HFFc6 (cell line): ENCODE results near the gene CACNA1F. TPM values are rescaled to one million over a fixed set of nuclear protein-coding genes. Genes with fewer than 3 reads are reported as not detected.
A peak's percentile ranks its signal among the peaks of the same experiment; 100 is the strongest.

Experiments used
- DNase-seq: peaks from one replicate; pipeline ENCODE4 v3.0.0-alpha.2; 2018
- H3K27ac Mint-ChIP-seq: 2 replicates; pipeline ENCODE4 v1.8.0; 2020; ENCODE audit warnings: mild to moderate bottlenecking, mixed read lengths
- H3K27me3 Mint-ChIP-seq: 2 replicates; pipeline ENCODE4 v1.8.0; 2021; ENCODE audit warnings: mild to moderate bottlenecking, moderate library complexity, mixed read lengths; ENCODE audit not compliant: insufficient read depth
- H3K36me3 Mint-ChIP-seq: 2 replicates; pipeline ENCODE4 v1.8.0; 2021; ENCODE audit warnings: low read depth, mixed read lengths
- H3K4me1 Mint-ChIP-seq: 2 replicates; pipeline ENCODE4 v1.8.0; 2020; ENCODE audit warnings: low read depth, mixed read lengths
- H3K4me3 Mint-ChIP-seq: 2 replicates; pipeline ENCODE4 v1.8.0; 2020; ENCODE audit warnings: mild to moderate bottlenecking, moderate library complexity, mixed read lengths
- H3K9me3 Mint-ChIP-seq: 2 replicates; pipeline ENCODE4 v1.8.0; 2020; ENCODE audit warnings: mild to moderate bottlenecking, mixed read lengths
- total RNA-seq, 6 experiments: library from RNA; stranded (reverse); fragmentation: NEBNext Ultra II Directional; extraction: Animal tissue kit (Norgen Biotek cat#: 25700); gene quantifications; 2 replicates in 1 of 6; 3 replicates in 5 of 6; pipeline ENCODE4 v1.2.3, GENCODE V29; 2021
- TF ChIP-seq, protein P1 (sequence below): fragments of 200-600 bp; sonication (generic); IDR thresholded peaks from 2 replicates; pipeline ENCODE4 v1.5.0; 2021; ENCODE audit warnings: antibody characterized with exemption, mild to moderate bottlenecking

Gene CACNA1F
- total RNA-seq, 6 experiments from 2014 or later: not detected

GRCh38 chrX:49186125-49187027 lies 46.8 kb downstream of the CACNA1F start, which contains the start of gene PRICKLE3:
PRICKLE3 (minus strand) TSS chrX:49186373; CDS start chrX:49186297, 76 bp downstream.
- Mint-ChIP-seq H3K27me3 (no peaks in the 10 kb centered on the region; the same call in 1 of the 2 replicates), H3K4me3 (peak within 1 kb of the TSS; percentile 73), H3K9me3 (no peaks in the 10 kb centered on the region), H3K4me1 (peaks cover 11% of the 10 kb centered on the region), H3K36me3 (peaks cover 7% of the 10 kb centered on the region), H3K27ac (peak within 1 kb of the TSS; percentile 61)
- DNase-seq: peak; percentile 31
- TF ChIP-seq, protein P1, sequence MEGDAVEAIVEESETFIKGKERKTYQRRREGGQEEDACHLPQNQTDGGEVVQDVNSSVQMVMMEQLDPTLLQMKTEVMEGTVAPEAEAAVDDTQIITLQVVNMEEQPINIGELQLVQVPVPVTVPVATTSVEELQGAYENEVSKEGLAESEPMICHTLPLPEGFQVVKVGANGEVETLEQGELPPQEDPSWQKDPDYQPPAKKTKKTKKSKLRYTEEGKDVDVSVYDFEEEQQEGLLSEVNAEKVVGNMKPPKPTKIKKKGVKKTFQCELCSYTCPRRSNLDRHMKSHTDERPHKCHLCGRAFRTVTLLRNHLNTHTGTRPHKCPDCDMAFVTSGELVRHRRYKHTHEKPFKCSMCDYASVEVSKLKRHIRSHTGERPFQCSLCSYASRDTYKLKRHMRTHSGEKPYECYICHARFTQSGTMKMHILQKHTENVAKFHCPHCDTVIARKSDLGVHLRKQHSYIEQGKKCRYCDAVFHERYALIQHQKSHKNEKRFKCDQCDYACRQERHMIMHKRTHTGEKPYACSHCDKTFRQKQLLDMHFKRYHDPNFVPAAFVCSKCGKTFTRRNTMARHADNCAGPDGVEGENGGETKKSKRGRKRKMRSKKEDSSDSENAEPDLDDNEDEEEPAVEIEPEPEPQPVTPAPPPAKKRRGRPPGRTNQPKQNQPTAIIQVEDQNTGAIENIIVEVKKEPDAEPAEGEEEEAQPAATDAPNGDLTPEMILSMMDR: peak; percentile 62

DNA sequence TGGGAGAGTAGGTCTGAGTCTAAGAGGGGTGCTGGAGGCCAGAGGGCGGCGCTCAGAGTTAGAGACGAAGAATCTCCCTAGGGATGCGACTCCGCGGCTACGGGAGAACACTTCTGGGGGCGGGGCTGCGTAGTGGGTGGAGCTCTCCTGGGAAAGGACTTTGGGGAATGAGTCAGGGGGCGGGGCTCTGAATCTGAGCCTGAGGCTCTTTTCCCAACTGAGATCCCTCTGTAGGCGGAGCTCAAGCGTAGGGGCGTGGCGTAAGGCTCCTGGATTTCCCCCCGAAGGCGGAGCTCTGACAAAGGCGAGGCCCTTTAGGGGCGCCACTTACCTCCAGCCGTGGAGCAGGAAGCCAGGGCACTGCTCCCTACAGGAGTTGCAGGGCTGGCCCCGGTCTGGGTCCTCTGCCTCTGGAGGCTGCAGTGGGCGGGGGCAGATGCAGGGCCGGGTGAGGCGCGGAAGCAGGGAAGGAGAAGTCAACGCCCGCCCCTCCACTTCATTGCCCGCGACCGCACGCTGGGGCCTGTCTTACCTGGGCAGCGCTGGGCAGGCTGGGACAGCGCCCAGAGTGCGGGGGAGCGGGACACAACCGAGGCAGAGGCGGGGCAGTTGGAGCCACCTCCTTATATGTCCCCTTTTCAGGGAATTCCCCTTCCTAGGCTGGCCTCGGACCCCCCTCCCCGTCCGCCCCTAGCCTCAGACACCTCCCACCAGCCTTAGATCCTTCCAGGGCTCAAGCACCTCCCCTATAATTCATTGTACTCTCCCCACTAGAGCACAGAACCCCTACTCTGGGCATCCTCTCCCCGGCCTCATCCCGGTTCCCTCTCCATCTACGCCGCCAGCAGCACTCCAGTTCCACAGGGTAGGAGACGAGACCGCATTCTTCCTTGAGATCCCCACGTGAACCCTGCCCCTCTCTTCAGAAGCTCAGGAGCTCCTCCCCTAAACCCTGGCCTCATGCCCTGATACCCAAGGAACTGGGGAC lies 48.6 kb downstream of the CACNA1F start:
- peak; percentile 57 for DNase-seq
- H3K36me3 Mint-ChIP-seq: peaks cover 12% of the 10 kb centered on the region
- TF ChIP-seq, protein P1: no peak
- H3K9me3 Mint-ChIP-seq: no peaks in the 10 kb centered on the region
- H3K4me1 Mint-ChIP-seq: peaks cover 7% of the 10 kb centered on the region
- H3K27ac Mint-ChIP-seq: peak overlapping the region; percentile 62
- peak overlapping the region; percentile 73 for H3K4me3 Mint-ChIP-seq
- no peaks in the 10 kb centered on the region; the same call in 1 of the 2 replicates for H3K27me3 Mint-ChIP-seq

DNA sequence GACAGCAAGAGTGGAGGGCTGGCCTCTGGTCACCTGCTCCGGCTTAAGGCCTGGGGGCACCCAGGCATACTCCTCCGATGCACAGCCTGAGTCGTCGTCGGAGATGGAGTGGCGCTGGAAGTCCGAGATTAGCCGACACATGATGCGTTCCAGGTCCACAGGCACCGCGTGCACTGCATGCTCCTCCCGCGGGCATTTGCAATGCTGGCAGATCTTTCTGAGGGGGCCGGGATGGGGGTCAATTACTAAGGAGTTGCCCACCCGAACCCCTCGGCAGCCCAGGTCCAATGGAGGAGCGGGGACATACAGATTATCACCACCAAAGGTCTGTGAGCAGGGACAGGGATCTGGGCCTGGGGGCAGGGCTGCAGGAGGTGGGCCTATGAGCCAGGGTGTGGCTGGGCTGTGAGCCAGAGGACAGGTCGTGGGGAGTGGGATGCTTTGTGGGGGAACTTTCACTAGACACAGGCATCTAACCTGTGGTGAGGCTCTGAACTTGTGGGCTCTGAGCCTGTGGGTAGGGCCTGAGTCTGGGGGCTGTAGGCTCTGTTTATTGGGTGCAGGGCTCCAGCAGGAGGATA lies 49.3 kb downstream of the CACNA1F start:
- Mint-ChIP-seq H3K9me3 (no peaks in the 10 kb centered on the region), H3K36me3 (peaks cover 18% of the 10 kb centered on the region), H3K27me3 (no peaks in the 10 kb centered on the region; the same call in 1 of the 2 replicates)

GRCh38 chrX:49179358-49179757 lies 53.8 kb downstream of the CACNA1F start:
- Mint-ChIP-seq H3K9me3 (no peaks in the 10 kb centered on the region), H3K27me3 (no peaks in the 10 kb centered on the region), H3K36me3 (peaks cover 29% of the 10 kb centered on the region), H3K4me3 (no peak overlapping the region), H3K4me1 (peaks cover 4% of the 10 kb centered on the region), H3K27ac (no peak overlapping the region)
- DNase-seq: no peak
- TF ChIP-seq, protein P1: no peak

More for the DNA sequence above, 49.3 kb downstream of the CACNA1F start:
- H3K4me3 Mint-ChIP-seq: peak overlapping the region; percentile 66; the same call in 1 of the 2 replicates
- H3K4me1 Mint-ChIP-seq: peaks cover 4% of the 10 kb centered on the region; the same call in 1 of the 2 replicates
- DNase-seq: no peak
- TF ChIP-seq, protein P1: no peak
- peak overlapping the region; percentile 62 for H3K27ac Mint-ChIP-seq

GRCh38 chrX:49178537-49178936 lies 54.6 kb downstream of the CACNA1F start:
- H3K36me3 Mint-ChIP-seq: peaks cover 29% of the 10 kb centered on the region
- no peak for DNase-seq
- no peaks in the 10 kb centered on the region for H3K27me3 Mint-ChIP-seq
- no peaks in the 10 kb centered on the region for H3K9me3 Mint-ChIP-seq
- TF ChIP-seq, protein P1: no peak
- no peaks in the 10 kb centered on the region; the same call in 1 of the 2 replicates for H3K4me1 Mint-ChIP-seq
- no peak overlapping the region for H3K4me3 Mint-ChIP-seq
- no peak overlapping the region for H3K27ac Mint-ChIP-seq
